Stimulated activated effector memory CD8-positive, alpha-beta T cell treated with anti-CD3 and anti-CD28 coated beads, Interleukin-12 subunit alpha, Interleukin-12 subunit beta, amount 100 ng/mL, for 72 hours (primary cell): ENCODE measurements around the gene FANCE.

ENCODE experiments used
- ATAC-seq: fragments of 150-1000 bp; cut with Tn5 transposase; 2 replicates; pipeline ENCODE4 v1.10.0; 2021
- DNase-seq, 2 donors: peaks; one replicate each; pipeline ENCODE4 v3.0.0; 2021 to 2022; ENCODE audit warnings: low spot score in 2 of 2
- H3K27ac Mint-ChIP-seq: one replicate; pipeline ENCODE4 v1.8.0; 2022; ENCODE audit warnings: mild to moderate bottlenecking, mixed read lengths
- H3K36me3 Mint-ChIP-seq: one replicate; pipeline ENCODE4 v1.8.0; 2022; ENCODE audit warnings: mild to moderate bottlenecking, mixed read lengths
- H3K4me1 Mint-ChIP-seq: one replicate; pipeline ENCODE4 v1.8.0; 2022; ENCODE audit warnings: mixed read lengths
- H3K4me3 Mint-ChIP-seq: one replicate; pipeline ENCODE4 v1.8.0; 2022; ENCODE audit warnings: mild to moderate bottlenecking, mixed read lengths
- H3K9me3 Mint-ChIP-seq: one replicate; pipeline ENCODE4 v1.8.0; 2022; ENCODE audit warnings: mixed read lengths

The FANCE gene

DNA sequence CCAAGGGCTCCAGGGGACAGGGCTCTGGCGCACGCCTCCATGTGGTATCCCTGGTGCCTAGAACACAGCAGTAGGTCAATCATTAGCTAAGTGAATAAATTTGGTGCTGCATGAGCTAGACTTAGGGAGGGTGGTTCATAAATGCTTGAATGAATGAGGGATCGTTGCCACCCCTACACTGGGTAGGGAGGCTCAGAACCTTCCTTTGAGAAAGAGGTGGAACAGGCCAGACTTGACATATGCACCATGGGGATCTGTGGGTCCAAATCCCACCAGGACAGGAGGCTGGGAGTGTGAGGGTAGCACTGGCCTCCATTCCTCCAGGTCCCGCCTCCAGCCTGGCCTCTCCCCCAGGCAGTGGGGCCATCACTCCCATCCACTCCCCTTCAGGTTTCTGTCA lies 30.9 kb downstream of the FANCE start:
- Mint-ChIP-seq H3K4me3 (no peak overlapping the region), H3K27ac (no peak overlapping the region), H3K9me3 (no peaks in the 10 kb centered on the region), H3K4me1 (peaks cover 6% of the 10 kb centered on the region), H3K36me3 (no peaks in the 10 kb centered on the region)
- DNase-seq (no peak), ATAC-seq (no peak)

- ATAC-seq (no peak), DNase-seq (no peak)
- Mint-ChIP-seq H3K4me1 (peaks cover 11% of the 10 kb centered on the region), H3K4me3 (no peak overlapping the region), H3K36me3 (no peaks in the 10 kb centered on the region), H3K9me3 (no peaks in the 10 kb centered on the region), H3K27ac (no peak overlapping the region)
Observed at GRCh38 chr6:35483490-35483889, 31.4 kb downstream of the FANCE start.

GRCh38 chr6:35483893-35484645 lies 31.9 kb downstream of the FANCE start:
- ATAC-seq (no peak), DNase-seq (no peak)
- Mint-ChIP-seq H3K36me3 (no peaks in the 10 kb centered on the region), H3K4me3 (no peak overlapping the region), H3K27ac (no peak overlapping the region), H3K4me1 (peaks cover 11% of the 10 kb centered on the region), H3K9me3 (no peaks in the 10 kb centered on the region)

- Mint-ChIP-seq H3K27ac (no peak overlapping the region), H3K4me3 (no peak overlapping the region), H3K9me3 (no peaks in the 10 kb centered on the region), H3K4me1 (peaks cover 11% of the 10 kb centered on the region), H3K36me3 (no peaks in the 10 kb centered on the region)
- ATAC-seq = peak; percentile 19
- DNase-seq = no peak
Observed at GRCh38 chr6:35484921-35485392, 32.8 kb downstream of the FANCE start.

- no peaks in the 10 kb centered on the region for H3K36me3 Mint-ChIP-seq
- no peak overlapping the region for H3K4me3 Mint-ChIP-seq
- peaks cover 11% of the 10 kb centered on the region for H3K4me1 Mint-ChIP-seq
Observed at GRCh38 chr6:35485402-35485877, 33.3 kb downstream of the FANCE start.

DNA sequence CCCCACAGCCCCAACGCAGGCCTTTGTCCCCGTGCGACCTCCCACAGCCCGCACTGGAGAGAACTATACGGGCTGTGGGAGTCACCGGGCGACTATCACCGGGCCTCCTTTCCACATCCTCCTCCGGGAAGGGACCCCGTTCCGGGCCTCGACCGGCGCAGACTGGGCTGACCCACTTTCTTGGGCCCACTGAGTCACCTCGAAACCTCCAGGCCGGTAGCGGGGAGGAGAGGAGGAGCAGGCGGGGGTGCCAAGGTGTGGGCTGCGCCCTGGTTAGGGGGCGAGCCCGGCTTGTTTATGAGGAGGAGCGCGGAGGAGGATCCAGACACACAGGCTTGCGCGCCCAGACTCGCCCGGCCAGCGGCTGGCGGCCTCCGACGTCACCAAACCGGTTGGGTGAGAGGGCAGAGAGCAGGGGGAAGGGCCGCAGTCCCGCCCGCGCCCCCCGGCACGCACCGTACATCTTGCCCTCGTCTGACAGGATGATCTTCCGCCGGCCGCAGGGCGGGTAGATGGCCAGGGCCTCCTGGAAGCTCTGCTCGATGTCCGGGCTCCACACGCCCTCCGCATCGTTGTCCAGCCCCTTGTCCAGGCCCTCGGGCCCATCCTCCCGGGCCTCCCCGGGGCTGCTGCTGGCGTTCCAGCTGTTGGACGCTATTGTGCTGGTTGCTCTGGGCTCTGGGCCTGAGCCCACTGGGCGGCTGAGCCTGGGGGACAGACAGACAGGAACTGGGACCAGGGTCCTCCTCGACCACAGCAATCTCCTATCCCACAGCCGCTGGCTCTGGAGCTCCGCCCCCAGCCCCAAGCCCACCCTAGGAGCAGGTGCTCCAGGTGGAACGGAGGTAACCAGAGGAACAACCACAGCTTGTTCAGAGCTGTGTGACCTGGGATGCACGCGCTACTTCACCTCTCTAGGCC lies 34.1 kb downstream of the FANCE start:
- no peaks in the 10 kb centered on the region for H3K36me3 Mint-ChIP-seq

More at GRCh38 chr6:35485402-35485877, 33.3 kb downstream of the FANCE start:
- ATAC-seq (no peak), DNase-seq (no peak)
- no peak overlapping the region for H3K27ac Mint-ChIP-seq
- no peaks in the 10 kb centered on the region for H3K9me3 Mint-ChIP-seq

GRCh38 chr6:35487658-35488516 lies 35.7 kb downstream of the FANCE start:
- Mint-ChIP-seq H3K9me3 (no peaks in the 10 kb centered on the region), H3K36me3 (no peaks in the 10 kb centered on the region), H3K4me1 (peaks cover 15% of the 10 kb centered on the region), H3K4me3 (no peak overlapping the region), H3K27ac (peak overlapping the region; percentile 76)
- DNase-seq = no peak
- ATAC-seq = no peak

More for the DNA sequence above, 34.1 kb downstream of the FANCE start:
- no peak for DNase-seq
- Mint-ChIP-seq H3K4me1 (peaks cover 11% of the 10 kb centered on the region), H3K9me3 (no peaks in the 10 kb centered on the region), H3K27ac (no peak overlapping the region), H3K4me3 (no peak overlapping the region)
- ATAC-seq = peak; percentile 33

GRCh38 chr6:35488517-35488862 lies 36.4 kb downstream of the FANCE start:
- DNase-seq (no peak), ATAC-seq (no peak)
- Mint-ChIP-seq H3K4me1 (peaks cover 21% of the 10 kb centered on the region), H3K9me3 (no peaks in the 10 kb centered on the region), H3K4me3 (no peak overlapping the region), H3K36me3 (no peaks in the 10 kb centered on the region), H3K27ac (peak overlapping the region; percentile 76)

GRCh38 chr6:35489066-35489465 lies 36.9 kb downstream of the FANCE start:
- DNase-seq (no peak), ATAC-seq (no peak)
- Mint-ChIP-seq H3K27ac (no peak overlapping the region), H3K9me3 (no peaks in the 10 kb centered on the region), H3K36me3 (no peaks in the 10 kb centered on the region), H3K4me1 (peaks cover 27% of the 10 kb centered on the region), H3K4me3 (no peak overlapping the region)

DNA sequence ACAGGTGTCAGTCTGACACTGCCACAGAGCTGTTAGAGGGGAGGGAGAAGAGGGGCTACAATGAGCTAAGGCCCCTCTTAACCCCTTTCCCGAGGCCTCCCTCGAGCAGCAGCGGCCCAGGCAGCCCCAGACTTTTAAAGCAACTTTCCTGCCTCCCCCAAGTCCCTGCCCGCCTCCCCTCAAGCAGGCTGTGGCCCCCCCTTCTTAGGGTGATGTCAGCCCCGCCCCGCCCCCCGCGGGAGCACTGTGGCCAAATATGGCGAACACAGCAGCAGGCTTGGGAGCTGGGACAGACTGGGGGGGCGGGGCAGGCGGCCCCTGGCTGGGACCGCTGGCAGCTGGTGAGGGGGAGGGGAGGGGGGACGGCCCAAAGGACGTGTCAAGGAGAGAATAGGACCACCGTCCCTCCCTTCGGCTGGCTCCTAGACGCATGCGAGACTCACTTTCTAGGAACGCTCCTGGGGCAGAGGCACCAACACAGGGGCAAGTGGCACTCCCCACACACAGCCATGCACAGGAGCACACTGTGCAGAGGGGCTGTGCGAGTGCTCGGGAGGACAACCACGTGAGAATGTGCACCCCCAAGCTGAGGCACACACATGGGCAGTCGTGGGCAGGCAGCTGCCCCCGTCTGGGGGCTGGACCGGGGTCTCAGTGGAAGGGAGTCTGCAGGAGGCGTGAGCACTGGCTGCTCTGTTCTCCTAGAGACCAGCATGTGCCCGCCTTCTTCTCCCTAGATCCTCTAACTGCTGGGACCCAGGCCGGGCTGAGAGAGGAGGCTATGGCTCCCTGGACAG lies 38.1 kb downstream of the FANCE start:
- Mint-ChIP-seq H3K4me1 (peaks cover 36% of the 10 kb centered on the region), H3K9me3 (no peaks in the 10 kb centered on the region), H3K36me3 (no peaks in the 10 kb centered on the region), H3K4me3 (no peak overlapping the region), H3K27ac (no peak overlapping the region)
- ATAC-seq (no peak), DNase-seq (no peak)

GRCh38 chr6:35490821-35491557 lies 38.9 kb downstream of the FANCE start:
- H3K4me1 Mint-ChIP-seq = peaks cover 36% of the 10 kb centered on the region
- no peak overlapping the region for H3K4me3 Mint-ChIP-seq
- DNase-seq (no peak), ATAC-seq (no peak)
- no peak overlapping the region for H3K27ac Mint-ChIP-seq
- H3K36me3 Mint-ChIP-seq = no peaks in the 10 kb centered on the region
- no peaks in the 10 kb centered on the region for H3K9me3 Mint-ChIP-seq

GRCh38 chr6:35491558-35492257 lies 39.6 kb downstream of the FANCE start:
- H3K36me3 Mint-ChIP-seq = no peaks in the 10 kb centered on the region
- H3K27ac Mint-ChIP-seq = no peak overlapping the region
- ATAC-seq = no peak
- DNase-seq = no peak
- H3K4me3 Mint-ChIP-seq = no peak overlapping the region
- no peaks in the 10 kb centered on the region for H3K9me3 Mint-ChIP-seq
- peaks cover 36% of the 10 kb centered on the region for H3K4me1 Mint-ChIP-seq

DNA sequence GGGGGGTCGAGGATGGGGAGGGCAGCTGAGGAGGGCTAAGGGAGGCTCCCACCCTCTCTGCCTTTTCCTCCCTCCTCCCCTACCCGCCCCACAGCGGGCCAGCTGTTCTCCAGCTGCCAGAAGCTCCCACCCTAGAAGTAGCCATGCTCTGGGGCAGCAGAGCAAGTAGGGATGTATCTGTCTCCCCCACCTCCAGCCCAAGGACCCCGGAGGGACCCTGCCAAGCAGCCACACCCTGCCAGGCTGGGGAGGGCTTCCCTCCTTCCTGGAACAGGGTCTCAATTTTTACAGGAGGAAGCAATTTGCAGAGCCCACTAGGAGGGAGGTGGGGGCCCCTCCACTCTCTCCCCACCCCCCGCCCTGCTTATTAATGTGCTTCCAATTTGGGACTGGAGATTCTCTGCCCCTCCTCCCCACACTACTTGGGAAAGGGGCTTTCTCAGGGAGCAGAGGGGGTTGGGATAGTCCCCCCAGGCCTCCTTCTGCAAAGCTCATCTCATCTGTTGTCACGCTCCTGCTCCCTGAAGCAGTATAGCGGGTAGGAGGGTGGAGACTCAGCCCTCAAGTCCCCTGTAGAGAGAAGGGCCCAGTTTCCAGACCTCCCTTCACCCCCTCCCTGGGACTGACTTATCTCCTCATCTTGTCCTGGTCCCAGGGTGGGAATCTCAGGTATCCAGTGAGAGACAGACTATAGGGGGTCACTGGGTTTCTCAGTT lies 40.3 kb downstream of the FANCE start:
- DNase-seq = no peak

More for the DNA sequence above, 40.3 kb downstream of the FANCE start:
- no peak for ATAC-seq
- Mint-ChIP-seq H3K27ac (peak overlapping the region; percentile 86), H3K36me3 (no peaks in the 10 kb centered on the region), H3K4me3 (no peak overlapping the region), H3K4me1 (peaks cover 36% of the 10 kb centered on the region), H3K9me3 (no peaks in the 10 kb centered on the region)
